ENCODE results near the gene GPBP1. TPM values are rescaled to one million over a fixed set of nuclear protein-coding genes. Genes with fewer than 3 reads are reported as not detected.
"Not testable (repeated sequence)": the region's sequence is repeated elsewhere in the genome, so short reads cannot be mapped to it uniquely, and the experiment has no call there.

The GPBP1 gene
- total RNA-seq, 1 donor from 2014 or later = 154 TPM

DNA sequence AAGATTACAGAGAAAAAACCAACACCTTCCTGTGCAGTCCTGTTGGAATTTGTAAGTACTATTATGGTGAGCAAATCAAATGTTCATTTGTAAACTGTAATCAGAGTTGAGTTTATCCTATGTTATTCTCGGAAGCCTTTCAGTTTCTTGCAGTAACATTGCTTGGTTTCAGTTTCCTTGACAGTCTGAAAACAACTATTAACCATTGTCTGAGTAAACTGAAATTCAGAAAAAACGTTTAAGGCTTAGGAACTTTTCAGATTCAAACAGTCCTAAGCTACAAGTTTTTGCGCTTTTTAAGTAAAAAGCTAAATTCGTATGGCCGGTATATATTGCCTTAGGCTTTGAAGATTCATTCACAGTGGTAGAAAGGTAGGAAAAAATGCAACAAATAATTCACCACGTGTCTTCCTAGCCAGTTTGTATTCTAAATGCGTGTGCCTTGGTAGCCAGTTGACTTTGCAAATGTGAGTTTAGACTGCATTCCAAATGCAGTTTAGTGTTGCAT, 2.5 kb downstream of the GPBP1 start:
- DNase-seq (ENCODE audit: low spot score in 2 of 2) = no peak
- no peak for FAIRE-seq

GRCh38 chr5:57177479-57178156, 3.8 kb downstream of the GPBP1 start:
- no peak for FAIRE-seq
- no peak for DNase-seq (ENCODE audit: low spot score in 2 of 2)

DNA sequence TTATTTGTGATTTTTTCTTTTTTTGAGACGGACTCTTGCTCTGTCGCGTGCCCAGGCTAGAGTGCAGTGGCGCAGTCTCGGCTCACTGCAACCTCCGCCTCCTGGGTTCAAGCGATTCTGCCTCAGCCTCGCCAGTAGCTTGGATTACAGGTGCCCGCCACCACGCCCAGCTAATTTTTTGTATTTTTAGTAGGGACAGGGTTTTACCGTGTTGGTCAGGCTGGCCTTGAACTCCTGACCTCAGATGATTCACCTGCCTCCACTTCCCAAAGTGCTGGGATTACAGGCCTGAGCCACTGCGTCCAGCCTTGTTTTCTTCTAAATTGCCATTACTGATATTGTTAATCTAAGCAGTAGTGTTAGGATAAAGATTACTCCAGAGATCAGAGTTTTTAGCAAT, 4.4 kb downstream of the GPBP1 start:
- FAIRE-seq; DNase-seq (ENCODE audit: low spot score in 2 of 2): not testable (repeated sequence)

GRCh38 chr5:57179262-57180200, 5.7 kb downstream of the GPBP1 start:
- DNase-seq (ENCODE audit: low spot score in 2 of 2) (no peak), FAIRE-seq (no peak)

DNA sequence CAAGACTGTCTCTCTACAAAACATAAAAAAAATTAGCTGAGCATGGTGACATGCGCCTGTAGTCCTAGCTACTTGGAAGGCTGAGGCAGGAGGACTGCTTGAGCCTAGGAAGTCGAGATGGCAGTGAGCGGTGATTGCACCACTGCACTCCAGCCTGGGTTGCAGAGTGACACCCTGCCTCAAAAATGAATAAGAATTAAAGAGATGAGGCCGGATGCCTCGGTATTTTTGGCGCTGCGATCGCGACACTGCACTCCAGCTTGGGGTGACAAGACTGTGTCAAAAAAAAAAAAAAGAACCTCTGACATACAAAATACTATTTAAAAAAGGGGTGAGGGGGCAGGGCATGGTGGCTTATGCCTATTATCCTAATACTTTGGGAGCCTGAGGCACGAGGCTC, 7.3 kb downstream of the GPBP1 start:
- no peak for FAIRE-seq
- DNase-seq (ENCODE audit: low spot score in 2 of 2) = no peak

- FAIRE-seq (no peak), DNase-seq (ENCODE audit: low spot score in 2 of 2) (no peak)
Measured at GRCh38 chr5:57184322-57184721, 10.5 kb downstream of the GPBP1 start.

DNA sequence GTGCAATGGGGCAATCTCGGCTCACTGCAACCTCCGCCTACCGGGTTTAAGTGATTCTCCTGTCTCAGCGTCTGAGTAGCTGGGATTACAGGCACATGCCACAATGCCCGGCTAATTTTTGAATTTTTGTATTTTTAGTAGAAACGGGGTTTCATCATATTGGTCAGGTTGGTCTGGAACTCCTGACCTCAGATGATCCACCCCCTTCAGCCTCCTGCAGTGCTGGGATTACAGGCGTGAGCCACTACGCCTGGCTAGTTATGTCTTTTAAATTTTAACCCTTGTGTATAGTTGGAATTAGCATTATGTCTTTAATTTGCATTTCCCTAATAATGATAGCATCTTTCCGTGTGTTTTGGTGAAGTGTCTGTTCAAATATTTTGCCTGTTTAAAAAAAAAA, 11.5 kb downstream of the GPBP1 start:
- no peak for FAIRE-seq
- no peak for DNase-seq (ENCODE audit: low spot score in 2 of 2)

GRCh38 chr5:57186194-57186593, 12.3 kb downstream of the GPBP1 start:
- FAIRE-seq = no peak
- DNase-seq (ENCODE audit: low spot score in 2 of 2) = no peak

GRCh38 chr5:57187977-57188376, 14.1 kb downstream of the GPBP1 start:
- not testable (repeated sequence) for FAIRE-seq; DNase-seq (ENCODE audit: low spot score in 2 of 2)

DNA sequence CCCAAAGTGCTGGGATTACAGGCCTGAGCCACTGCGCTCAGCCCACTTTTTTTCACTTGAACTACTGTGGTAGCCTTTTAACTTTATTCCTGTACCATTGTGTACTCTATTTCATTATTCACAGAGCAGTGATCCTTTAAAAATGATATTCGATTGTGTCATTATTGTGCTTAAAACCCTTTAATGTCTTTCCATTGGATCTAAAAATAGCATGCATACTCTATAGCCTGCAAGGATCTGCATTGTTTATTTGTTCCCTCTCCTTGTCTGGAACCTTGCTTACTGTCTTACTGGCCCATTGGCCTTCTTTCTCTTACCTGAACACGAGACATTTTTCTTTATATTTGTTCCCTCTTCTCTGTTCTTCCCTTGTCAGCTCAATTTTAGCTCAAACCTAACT, 15.7 kb downstream of the GPBP1 start:
- DNase-seq (ENCODE audit: low spot score in 2 of 2) (no peak), FAIRE-seq (no peak)

DNA sequence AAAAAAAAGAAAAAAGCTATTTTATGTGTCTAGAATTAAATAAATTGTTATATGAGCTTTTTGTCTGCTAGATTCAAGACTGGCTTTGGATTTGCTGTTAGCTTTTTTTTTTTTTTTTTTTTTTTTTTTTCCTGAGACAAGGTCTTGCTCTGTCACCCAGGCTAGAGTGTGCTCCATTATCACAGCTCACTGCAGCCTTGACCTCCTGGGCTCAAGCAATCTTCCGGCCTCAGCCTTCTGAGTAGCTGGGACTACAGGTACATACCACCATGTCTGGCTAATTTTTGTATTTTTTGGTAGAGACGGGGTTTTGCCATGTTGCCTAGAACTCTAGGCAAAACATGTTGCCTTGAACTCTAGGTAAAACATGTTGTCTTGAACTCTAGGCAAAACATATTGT, 16.7 kb downstream of the GPBP1 start:
- DNase-seq (ENCODE audit: low spot score in 2 of 2) (no peak), FAIRE-seq (no peak)

DNA sequence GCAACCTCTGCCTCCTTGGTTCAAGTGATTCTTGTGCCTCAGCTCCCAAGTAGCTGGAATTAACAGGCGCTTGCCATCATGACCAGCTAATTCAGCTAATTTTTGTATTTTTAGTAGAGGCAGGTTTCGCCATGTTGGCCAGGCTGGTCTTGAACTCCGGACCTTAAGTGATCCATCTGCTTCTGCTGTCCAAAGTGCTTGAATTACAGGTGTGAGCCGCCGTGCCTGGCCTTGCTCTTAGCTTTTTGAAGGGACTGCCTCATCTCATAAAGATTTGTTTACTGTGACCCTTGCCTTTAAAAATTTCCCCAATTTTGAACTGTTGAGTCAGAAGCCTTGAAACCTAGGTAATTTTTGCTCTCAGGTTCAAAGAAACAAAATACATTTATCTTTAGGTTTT, 17.3 kb downstream of the GPBP1 start:
- FAIRE-seq = no peak
- no peak for DNase-seq (ENCODE audit: low spot score in 2 of 2)

DNA sequence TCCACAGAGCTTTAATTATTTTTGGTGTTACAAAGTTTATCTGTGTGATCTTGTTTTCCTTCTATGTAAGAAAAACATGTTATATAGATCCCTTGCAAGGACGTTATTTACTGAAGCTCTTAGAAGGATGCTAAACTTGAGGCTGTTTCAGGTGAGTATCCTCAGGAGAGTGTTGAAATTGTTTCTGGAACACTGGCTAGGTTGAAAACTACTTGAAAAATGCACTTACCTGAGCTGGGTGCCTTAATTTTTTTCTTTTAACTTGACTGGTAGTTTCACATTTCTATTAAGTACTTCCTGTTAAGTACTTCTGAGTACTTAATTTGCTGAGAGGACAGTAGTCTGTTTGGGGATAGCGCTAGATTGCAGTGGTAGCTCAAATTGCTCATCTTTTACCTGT, 18.1 kb downstream of the GPBP1 start:
- FAIRE-seq = no peak
- DNase-seq (ENCODE audit: low spot score in 2 of 2) = no peak

DNA sequence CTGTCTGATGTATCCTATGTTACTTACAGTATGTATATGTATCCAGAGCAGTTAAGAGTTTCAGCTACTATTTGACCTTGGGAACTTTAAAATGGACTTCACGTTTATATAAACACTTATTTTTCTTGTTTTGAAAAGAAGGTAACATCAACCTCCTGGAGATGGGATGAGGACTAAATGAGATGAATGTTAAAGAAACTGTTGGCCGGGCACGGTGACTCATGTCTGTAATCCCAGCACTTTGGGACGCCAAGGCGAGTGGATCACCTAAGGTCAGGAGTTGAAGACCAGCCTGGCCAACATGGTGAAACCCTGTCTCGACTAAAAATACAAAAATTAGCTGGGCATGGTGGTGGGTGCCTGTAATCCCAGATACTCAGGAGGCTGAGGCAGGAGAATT, 19.0 kb downstream of the GPBP1 start:
- not testable (repeated sequence) for DNase-seq (ENCODE audit: low spot score in 2 of 2); FAIRE-seq

DNA sequence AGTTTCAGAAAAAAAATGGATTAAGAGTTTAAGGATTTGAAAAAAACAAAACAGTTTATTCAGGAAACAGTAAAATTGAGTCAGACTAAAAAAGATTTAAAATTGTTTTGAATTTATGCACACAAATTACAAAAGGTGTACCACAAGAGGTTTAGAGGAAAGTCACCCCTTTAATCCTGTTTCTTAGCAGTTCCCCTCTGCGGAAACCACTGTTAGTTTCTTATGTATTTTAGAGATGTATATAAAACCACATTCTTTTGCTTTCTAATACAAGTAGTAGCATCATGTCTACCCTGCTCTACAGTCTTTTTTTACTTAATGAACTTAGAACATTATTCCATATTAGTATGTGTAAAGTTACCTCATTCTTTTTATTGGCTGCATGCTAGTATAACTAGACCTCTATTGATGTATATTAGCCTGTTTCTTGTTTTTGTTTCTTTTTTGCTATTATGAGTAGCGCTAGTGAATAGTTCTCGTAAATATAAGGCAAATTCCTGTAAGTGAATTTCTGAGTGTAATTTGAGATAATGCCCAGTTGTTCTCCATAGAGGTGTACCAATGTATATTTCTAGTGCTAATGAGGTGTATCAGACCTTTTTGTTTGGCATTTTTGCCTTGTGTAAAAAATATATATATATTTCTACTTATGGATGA, 20.0 kb downstream of the GPBP1 start:
- FAIRE-seq = no peak
- DNase-seq (ENCODE audit: low spot score in 2 of 2) = no peak

- FAIRE-seq (no peak), DNase-seq (ENCODE audit: low spot score in 2 of 2) (no peak)
Measured at GRCh38 chr5:57194653-57195052, 20.8 kb downstream of the GPBP1 start.

DNA sequence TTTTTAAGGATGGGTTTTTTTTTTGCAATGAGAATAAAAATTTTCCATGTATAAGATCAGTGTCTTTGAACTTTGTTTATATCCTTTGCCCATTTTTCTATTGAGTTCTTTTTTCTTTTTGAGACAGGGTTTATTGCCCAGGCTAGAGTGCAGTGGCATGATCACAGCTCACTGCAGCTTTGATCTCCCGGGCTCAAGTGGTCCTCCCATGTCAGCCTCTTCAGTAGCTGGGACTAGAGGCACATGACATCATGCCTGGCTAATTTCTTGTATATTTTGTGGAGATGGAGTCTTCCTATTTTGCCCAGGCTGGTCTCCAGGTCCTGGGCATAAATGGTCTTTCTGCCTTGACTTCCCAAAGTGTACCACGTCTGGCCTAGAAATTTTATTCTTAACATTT, 21.2 kb downstream of the GPBP1 start:
- DNase-seq (ENCODE audit: low spot score in 2 of 2) (no peak), FAIRE-seq (no peak)

DNA sequence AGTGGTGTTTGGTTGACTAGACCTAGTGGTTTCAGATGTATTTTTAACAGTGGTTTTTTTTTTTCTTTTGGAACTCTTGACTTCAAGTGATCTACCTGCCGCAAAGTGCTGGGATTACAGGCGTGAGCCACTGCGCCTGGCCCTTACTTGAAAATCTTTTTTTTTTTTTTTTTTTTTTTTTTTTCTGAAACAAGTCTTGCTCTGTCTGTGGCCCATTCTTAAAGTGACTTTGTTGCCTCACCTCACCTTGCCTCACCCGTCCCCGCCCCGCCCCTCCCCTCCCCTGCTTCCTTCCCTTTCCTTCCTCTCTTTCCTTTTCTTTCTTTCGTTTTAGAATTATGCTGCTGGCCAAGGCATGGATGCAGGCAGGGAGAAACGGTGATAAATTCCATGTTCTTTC, 26.0 kb downstream of the GPBP1 start:
- no peak for DNase-seq (ENCODE audit: low spot score in 2 of 2)
- no peak for FAIRE-seq

- no peak for FAIRE-seq
Measured at GRCh38 chr5:57202811-57203210, 29.0 kb downstream of the GPBP1 start.

DNA sequence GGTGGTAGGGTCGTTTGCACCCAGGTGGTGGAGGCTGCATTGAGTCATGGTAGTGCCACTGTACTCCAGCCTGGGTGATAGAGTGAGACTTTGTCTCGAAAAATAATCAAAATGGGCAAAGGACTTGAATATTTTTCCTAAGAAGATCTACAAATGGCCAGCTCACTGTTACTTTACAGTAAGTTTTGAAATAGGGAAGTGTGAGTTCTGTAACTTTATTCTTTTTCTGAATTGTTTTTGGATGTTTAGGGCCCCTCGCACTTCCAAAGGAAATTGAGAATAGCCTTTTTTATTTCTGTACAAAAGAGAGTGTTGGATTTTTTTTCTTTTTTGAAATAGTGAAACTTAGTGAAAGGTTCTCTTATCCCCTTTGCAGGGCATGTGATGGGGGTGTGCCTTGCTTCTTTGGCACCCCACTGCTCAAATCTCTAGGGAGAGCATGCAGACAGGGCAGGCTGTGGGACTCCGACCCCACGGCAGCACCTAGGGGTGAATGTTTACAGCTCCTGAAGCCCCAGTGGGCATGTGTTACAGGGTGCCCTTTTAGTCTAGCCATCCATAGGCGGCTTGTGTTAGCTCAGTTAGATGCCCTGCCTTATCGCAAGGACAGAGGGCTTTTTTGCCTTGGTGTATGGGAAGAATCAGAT, 33.3 kb downstream of the GPBP1 start:
- DNase-seq (ENCODE audit: low spot score in 2 of 2) (no peak), FAIRE-seq (no peak)

More at GRCh38 chr5:57202811-57203210, 29.0 kb downstream of the GPBP1 start:
- DNase-seq (ENCODE audit: low spot score in 2 of 2) = no peak

DNA sequence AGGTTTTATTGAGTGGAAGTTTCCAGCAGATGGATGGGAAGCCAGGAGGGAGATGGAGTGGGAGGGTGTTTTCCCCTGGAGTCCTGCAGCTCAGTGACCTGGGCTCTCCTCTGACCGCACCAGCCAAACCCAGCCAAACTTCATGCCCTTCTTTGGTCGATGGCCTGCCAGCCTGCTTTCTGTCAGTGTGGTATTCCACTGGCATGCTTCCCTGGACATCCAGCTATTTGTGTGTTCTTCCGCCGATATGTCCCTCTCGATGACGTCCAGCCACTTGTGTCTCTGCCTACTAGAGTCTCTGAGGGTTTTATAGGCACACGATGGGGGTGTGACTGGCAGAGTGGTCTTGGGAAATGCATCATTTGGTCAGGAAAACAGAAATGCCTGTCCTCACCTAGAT, 33.8 kb downstream of the GPBP1 start:
- no peak for FAIRE-seq
- no peak for DNase-seq (ENCODE audit: low spot score in 2 of 2)
